Measurements from ENCODE around the gene CBX8.

DNA sequence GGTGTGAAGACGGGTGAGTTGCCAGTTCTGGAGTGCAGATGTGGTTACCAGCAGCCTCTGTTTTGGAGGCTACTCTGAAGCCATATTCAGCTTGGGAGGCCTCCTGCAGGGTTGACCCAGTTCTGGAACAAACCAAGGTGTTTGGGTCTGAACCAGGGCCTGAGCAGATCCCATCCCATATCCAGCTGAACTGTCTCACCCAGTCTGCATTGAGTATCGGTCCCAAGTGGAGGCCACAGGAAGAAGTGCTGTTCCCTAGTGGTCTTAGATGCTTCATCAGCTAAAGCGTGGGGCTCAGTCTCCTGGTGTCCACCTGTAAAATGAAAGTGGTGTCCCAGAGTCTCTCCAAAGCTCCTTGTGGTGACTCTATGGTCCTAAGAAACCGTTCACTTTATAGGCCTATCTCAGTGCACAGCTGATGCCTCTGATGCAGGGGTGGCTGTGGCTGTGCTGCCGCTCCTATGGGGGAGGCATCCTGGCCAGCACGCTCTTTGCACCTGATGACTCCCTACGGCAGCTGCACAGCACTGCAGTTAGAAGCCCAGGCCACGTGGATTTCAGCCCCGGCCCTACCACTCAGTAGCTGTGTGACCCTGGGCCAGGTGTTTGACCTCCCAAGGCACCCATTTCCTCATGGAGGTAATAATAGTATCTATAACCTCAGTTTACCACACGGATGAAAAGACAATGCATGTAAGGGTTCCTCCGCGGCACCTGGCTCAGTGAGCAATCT is 21.3 kb upstream of the CBX8 start:
- TF ChIP-seq GATA4 (IDR thresholded peaks at IDR 0.05; ENCODE audit: borderline replicate concordance, low read depth) (no peak), KLF6 (CRISPR knock-in tag; IDR thresholded peaks at IDR 0.05) (0 out of 2 replicates have a peak, but pooled peaks have one; percentile 41), RORA (CRISPR knock-in tag; IDR thresholded peaks at IDR 0.05) (no peak), CTCF (CRISPR knock-in tag; IDR thresholded peaks at IDR 0.05) (peak; percentile 53), TCF7 (IDR thresholded peaks at IDR 0.05; ENCODE audit: low read depth) (no peak)

Measured in HepG2 (cell line).